HCT116 (cell line): Measurements from ENCODE around the gene PACS2. TPM values are rescaled to one million over a fixed set of nuclear protein-coding genes. Genes with fewer than 3 reads are reported as not detected.

Source experiments
- ATAC-seq: fragments of 200-7000 bp; cut with Tn5 transposase; 2 replicates; pipeline ENCODE4 v1.9.1; 2020; ENCODE audit warnings: mild to moderate bottlenecking, moderate library complexity
- BruUV-seq: library from RNA; stranded (reverse); fragments of 400-500 nt; replicated peaks from 2 replicates; lab custom pipeline; 2021; lab: Mats Ljungman, UMichigan
- CTCF ChIA-PET: fragments of 300-600 bp; sonication (Branson Sonifier 250); formaldehyde crosslinking; loops from one replicate; lab custom pipeline; 2021; ENCODE audit warnings: antibody characterized with exemption; lab: Charles Lee
- POLR2A ChIA-PET: fragments of 300-600, 350-600 bp; sonication (Branson Sonifier 250); formaldehyde crosslinking; loops from one replicate; lab custom pipeline; 2021; ENCODE audit warnings: antibody characterized with exemption; lab: Charles Lee
- RAD21 ChIA-PET, 2 experiments: fragments of 300-600 bp; sonication (Branson Sonifier 250); formaldehyde crosslinking; loops; one replicate each; lab custom pipeline; 2023; ENCODE audit warnings: low total read pairs in 2 of 2; ENCODE audit not compliant: uncharacterized antibody in 2 of 2, unreplicated experiment in 2 of 2, low non-redundant PET in 1 of 2; lab: Charles Lee
- DNase-seq: peaks from one replicate; pipeline ENCODE4 v3.0.0-alpha.2; 2010; ENCODE audit warnings: low read depth, low spot score
- H2AFZ ChIP-seq: fragments of 200-600 bp; shearing (Covaris generic), sonication (generic); 2 replicates; pipeline ENCODE4 v1.6.1; 2017; ENCODE audit warnings: low read depth, mixed run types, mixed read lengths, antibody characterized with exemption, low read length; ENCODE audit not compliant: poor library complexity, severe bottlenecking
- H3K27ac ChIP-seq: 2 replicates; pipeline ENCODE4 v1.5.1; 2012; ENCODE audit warnings: low read depth, low read length
- H3K27me3 ChIP-seq: fragments of 200-600 bp; sonication (generic); 2 replicates; pipeline ENCODE4 v1.6.1; 2016; ENCODE audit warnings: mixed run types, low read length, mixed read lengths; ENCODE audit not compliant: insufficient read depth
- H3K36me3 ChIP-seq, 2 experiments: fragments of 200-500 bp in 1 of 2; fragments of 200-600 bp in 1 of 2; sonication (Bioruptor generic) in 1 of 2; sonication (generic) in 1 of 2; 2 replicates each; pipeline versions ENCODE4 v1.5.1 to v1.6.1; 2014 to 2016; ENCODE audit warnings: low read length in 2 of 2, inconsistent platforms in 1 of 2, mixed read lengths in 1 of 2, mixed run types in 1 of 2; ENCODE audit not compliant: insufficient read depth in 2 of 2, control insufficient read depth in 1 of 2
- H3K4me1 ChIP-seq, 2 experiments: fragments of 200-600 bp in 1 of 2; sonication (generic) in 1 of 2; 2 replicates each; pipeline versions ENCODE4 v1.5.1 to v1.6.1; 2012 to 2017; ENCODE audit warnings: low read length in 2 of 2, inconsistent platforms in 1 of 2, mild to moderate bottlenecking in 1 of 2, mixed read lengths in 1 of 2, mixed run types in 1 of 2, moderate library complexity in 1 of 2; ENCODE audit not compliant: insufficient read depth in 2 of 2, control insufficient read depth in 1 of 2
- H3K4me2 ChIP-seq: fragments of 200-600 bp; sonication (generic); 2 replicates; pipeline ENCODE4 v1.6.1; 2017; ENCODE audit warnings: mixed run types, low read length, mixed read lengths
- H3K4me3 ChIP-seq, 2 experiments: fragments of 200-600 bp in 1 of 2; sonication (generic) in 1 of 2; replicated peaks in 1 of 2; 2 replicates each; pipeline ENCODE4 v1.5.1; 2011 to 2016; ENCODE audit warnings: low read length in 2 of 2, control low read depth in 1 of 2, low read depth in 1 of 2, mild to moderate bottlenecking in 1 of 2, mixed read lengths in 1 of 2, mixed run types in 1 of 2
- H3K79me2 ChIP-seq: fragments of 200-600 bp; sonication (generic); 2 replicates; pipeline ENCODE4 v1.6.1; 2017; ENCODE audit warnings: mild to moderate bottlenecking, mixed run types, low read length, moderate library complexity, mixed read lengths; ENCODE audit not compliant: insufficient read depth
- H3K9ac ChIP-seq: fragments of 200-600 bp; sonication (generic); 2 replicates; pipeline ENCODE4 v1.6.1; 2016; ENCODE audit warnings: low read length, mixed read lengths
- H3K9me2 ChIP-seq: fragments of 200-600 bp; sonication (generic), shearing (Covaris generic); 2 replicates; pipeline ENCODE4 v1.6.1; 2017; ENCODE audit warnings: mixed run types, mild to moderate bottlenecking, moderate library complexity; ENCODE audit not compliant: insufficient read depth
- H3K9me3 ChIP-seq, 2 experiments: fragments of 200-500 bp in 1 of 2; fragments of 200-600 bp in 1 of 2; sonication (Bioruptor generic) in 1 of 2; sonication (generic) in 1 of 2; 2 replicates each; pipeline ENCODE4 v1.6.1; 2014 to 2017; ENCODE audit warnings: low read length in 2 of 2, mixed read lengths in 2 of 2, inconsistent platforms in 1 of 2, low read depth in 1 of 2, mild to moderate bottlenecking in 1 of 2, mixed run types in 1 of 2, moderate library complexity in 1 of 2; ENCODE audit not compliant: control insufficient read depth in 1 of 2, insufficient read depth in 1 of 2
- H4K20me1 ChIP-seq: fragments of 200-600 bp; sonication (generic), shearing (Covaris generic); 2 replicates; pipeline ENCODE4 v1.6.1; 2017; ENCODE audit warnings: mixed run types, mild to moderate bottlenecking, moderate library complexity; ENCODE audit not compliant: insufficient read depth
- ATF3 ChIP-seq: IDR thresholded peaks from 2 replicates; pipeline ENCODE4 v1.6.1; 2012
- CEBPB ChIP-seq: IDR thresholded peaks from 2 replicates; pipeline ENCODE4 v1.6.1; 2012; ENCODE audit warnings: low read depth
- ELF1 ChIP-seq: IDR thresholded peaks from 2 replicates; pipeline ENCODE4 v1.6.1; 2012; ENCODE audit warnings: low read depth, borderline replicate concordance
- EZH2 ChIP-seq: fragments of 200-600 bp; sonication (generic); IDR thresholded peaks from 2 replicates; pipeline ENCODE4 v1.6.1; 2017; ENCODE audit warnings: antibody characterized with exemption, mixed run types
- FOSL1 ChIP-seq: IDR thresholded peaks from 2 replicates; pipeline ENCODE4 v1.6.1; 2012; ENCODE audit warnings: low read depth
- POLR2A ChIP-seq: IDR thresholded peaks from 2 replicates; pipeline ENCODE4 v1.7.0; 2011; ENCODE audit warnings: borderline replicate concordance; ENCODE audit not compliant: insufficient read depth, insufficient read length; ENCODE audit errors: extremely low read depth
- POLR2AphosphoS5 ChIP-seq: IDR thresholded peaks from 2 replicates; pipeline ENCODE4 v1.6.1; 2011; ENCODE audit warnings: mild to moderate bottlenecking, low read depth, low read length, moderate library complexity
- SP1 ChIP-seq: IDR thresholded peaks from 2 replicates; pipeline ENCODE4 v1.6.1; 2012; ENCODE audit warnings: low read depth
- SRF ChIP-seq: IDR thresholded peaks from 2 replicates; pipeline ENCODE4 v1.6.1; 2012; ENCODE audit warnings: low read depth
- ZBTB33 ChIP-seq: IDR thresholded peaks from 2 replicates; pipeline ENCODE4 v1.6.1; 2011; ENCODE audit warnings: mild to moderate bottlenecking, low read length, moderate library complexity; ENCODE audit not compliant: insufficient replicate concordance; ENCODE audit errors: extremely low read depth
- ZFX ChIP-seq: fragments of 450-650 bp; IDR thresholded peaks from 2 replicates; pipeline ENCODE4 v1.6.1; 2017
- ZNF274 ChIP-seq: fragments of 200-500 bp; sonication (Bioruptor generic); IDR thresholded peaks from 2 replicates; pipeline ENCODE4 v1.6.1; 2014; ENCODE audit warnings: mild to moderate bottlenecking, low read depth, low read length, inconsistent platforms
- intact Hi-C: fragments of 100-400 bp; cut with micrococcal nuclease; formaldehyde crosslinking; loops from 2 replicates; pipeline ENCODE4 v1.10.0; 2022
- total RNA-seq: library from RNA; stranded (reverse); gene quantifications from one replicate; pipeline ENCODE4 v1.2.1, GENCODE V29; 2021; ENCODE audit not compliant: unreplicated experiment
- TF ChIP-seq, protein P1 (sequence below): IDR thresholded peaks from 2 replicates; pipeline ENCODE4 v1.6.1; 2012; ENCODE audit warnings: low read depth

Gene PACS2
- total RNA-seq, 1 experiment from 2014 or later = 75.5 TPM

DNA sequence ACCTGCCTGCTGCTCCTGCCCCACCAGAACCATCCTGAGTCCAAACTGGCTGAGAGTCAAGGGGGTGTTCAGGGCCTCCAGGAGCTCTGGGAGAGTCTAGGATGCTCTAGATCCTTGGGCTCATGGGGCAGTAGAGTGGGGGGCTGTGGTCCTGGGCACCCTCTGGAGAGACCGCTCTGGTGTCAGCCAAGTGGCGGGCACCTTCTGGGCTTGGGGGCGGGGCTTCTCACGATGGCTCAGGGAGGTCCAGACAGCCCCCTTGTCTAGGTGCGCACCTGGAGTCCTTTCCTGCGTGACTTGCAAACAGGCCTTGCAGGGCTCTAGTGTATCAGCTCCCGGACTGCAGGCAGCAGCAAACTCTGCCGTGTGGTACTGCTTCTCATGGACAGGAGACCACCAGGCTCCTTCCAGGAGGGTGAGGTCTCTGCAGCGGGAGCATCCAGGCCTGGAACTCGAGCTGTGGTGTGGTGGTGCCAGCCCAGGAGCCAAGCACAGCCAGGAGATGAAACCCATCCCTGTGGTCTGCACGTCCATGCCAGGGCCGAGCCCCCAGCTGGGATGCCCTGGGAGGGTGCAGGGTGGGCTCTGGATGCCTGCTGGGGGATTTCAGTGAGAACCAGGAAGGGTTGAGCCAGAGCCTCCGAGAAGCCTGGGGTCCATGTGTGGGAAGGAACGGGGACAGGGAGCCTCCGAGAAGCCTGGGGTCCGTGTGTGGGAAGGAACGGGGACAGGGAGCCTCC lies 15.0 kb downstream of the PACS2 start:
- POLR2A ChIA-PET = no interaction called here
- CTCF ChIA-PET = no interaction called here
- TF ChIP-seq FOSL1 (no peak), SRF (no peak), POLR2AphosphoS5 (no peak), ATF3 (no peak), SP1 (no peak), EZH2 (no peak), ZFX (no peak), ELF1 (no peak), POLR2A (no peak), CEBPB (no peak), ZNF274 (no peak), ZBTB33 (no peak)
- TF ChIP-seq, protein P1, sequence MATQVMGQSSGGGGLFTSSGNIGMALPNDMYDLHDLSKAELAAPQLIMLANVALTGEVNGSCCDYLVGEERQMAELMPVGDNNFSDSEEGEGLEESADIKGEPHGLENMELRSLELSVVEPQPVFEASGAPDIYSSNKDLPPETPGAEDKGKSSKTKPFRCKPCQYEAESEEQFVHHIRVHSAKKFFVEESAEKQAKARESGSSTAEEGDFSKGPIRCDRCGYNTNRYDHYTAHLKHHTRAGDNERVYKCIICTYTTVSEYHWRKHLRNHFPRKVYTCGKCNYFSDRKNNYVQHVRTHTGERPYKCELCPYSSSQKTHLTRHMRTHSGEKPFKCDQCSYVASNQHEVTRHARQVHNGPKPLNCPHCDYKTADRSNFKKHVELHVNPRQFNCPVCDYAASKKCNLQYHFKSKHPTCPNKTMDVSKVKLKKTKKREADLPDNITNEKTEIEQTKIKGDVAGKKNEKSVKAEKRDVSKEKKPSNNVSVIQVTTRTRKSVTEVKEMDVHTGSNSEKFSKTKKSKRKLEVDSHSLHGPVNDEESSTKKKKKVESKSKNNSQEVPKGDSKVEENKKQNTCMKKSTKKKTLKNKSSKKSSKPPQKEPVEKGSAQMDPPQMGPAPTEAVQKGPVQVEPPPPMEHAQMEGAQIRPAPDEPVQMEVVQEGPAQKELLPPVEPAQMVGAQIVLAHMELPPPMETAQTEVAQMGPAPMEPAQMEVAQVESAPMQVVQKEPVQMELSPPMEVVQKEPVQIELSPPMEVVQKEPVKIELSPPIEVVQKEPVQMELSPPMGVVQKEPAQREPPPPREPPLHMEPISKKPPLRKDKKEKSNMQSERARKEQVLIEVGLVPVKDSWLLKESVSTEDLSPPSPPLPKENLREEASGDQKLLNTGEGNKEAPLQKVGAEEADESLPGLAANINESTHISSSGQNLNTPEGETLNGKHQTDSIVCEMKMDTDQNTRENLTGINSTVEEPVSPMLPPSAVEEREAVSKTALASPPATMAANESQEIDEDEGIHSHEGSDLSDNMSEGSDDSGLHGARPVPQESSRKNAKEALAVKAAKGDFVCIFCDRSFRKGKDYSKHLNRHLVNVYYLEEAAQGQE = no peak
- no peak for DNase-seq
- H3K27me3 ChIP-seq = no peaks in the 10 kb centered on the region
- no peaks in the 10 kb centered on the region for H3K36me3 ChIP-seq
- no peak overlapping the region for H2AFZ ChIP-seq
- no TSS peak for BruUV-seq
- no peak overlapping the region for H3K4me3 ChIP-seq
- RAD21 ChIA-PET = no interaction called here
- H3K9me3 ChIP-seq = no peaks in the 10 kb centered on the region
- intact Hi-C loops = no loop called here
- H3K9ac ChIP-seq = no peak overlapping the region
- peak overlapping the region; percentile 33; the same call in 1 of the 2 replicates for H3K27ac ChIP-seq
- ATAC-seq = no peak
- no peaks in the 10 kb centered on the region for H4K20me1 ChIP-seq
- peaks cover 17 to 20% of the 10 kb centered on the region in 2 experiments; a peak in 3 of 4 replicates for H3K4me1 ChIP-seq
- H3K4me2 ChIP-seq = peak overlapping the region; percentile 21; the same call in 1 of the 2 replicates
- H3K79me2 ChIP-seq = peaks cover 56% of the 10 kb centered on the region
- H3K9me2 ChIP-seq = no peaks in the 10 kb centered on the region
